MM.1S (cell line): ENCODE data around the gene IGFBP2.
"Not testable (repeated sequence)": the region's sequence is repeated elsewhere in the genome, so short reads cannot be mapped to it uniquely, and the experiment has no call there.

Experiments
- DNase-seq: peaks from one replicate; pipeline ENCODE4 v3.0.0-alpha.2; 2015
- H2AFZ ChIP-seq: fragments of 300-600 bp; sonication (generic); 2 replicates; pipeline ENCODE4 v1.6.0; 2016; ENCODE audit warnings: antibody characterized with exemption, low read length
- H3F3A ChIP-seq: fragments of 300-600 bp; sonication (generic); 2 replicates; pipeline ENCODE4 v1.6.1; 2016; ENCODE audit warnings: mild to moderate bottlenecking, antibody characterized with exemption, low read length, moderate library complexity, mixed read lengths; ENCODE audit not compliant: insufficient read depth
- H3K27ac ChIP-seq: fragments of 300-600 bp; sonication (generic); 2 replicates; pipeline ENCODE4 v1.5.1; 2016; ENCODE audit warnings: mild to moderate bottlenecking, low read length
- H3K27me3 ChIP-seq: fragments of 300-600 bp; sonication (generic); replicated peaks from 2 replicates; pipeline ENCODE4 v1.6.0; 2016; ENCODE audit warnings: low read length; ENCODE audit not compliant: insufficient read depth
- H3K36me3 ChIP-seq: fragments of 300-600 bp; sonication (generic); replicated peaks from 2 replicates; pipeline ENCODE4 v1.6.1; 2016; ENCODE audit warnings: mild to moderate bottlenecking, low read length, mixed read lengths; ENCODE audit not compliant: insufficient read depth
- H3K4me1 ChIP-seq: fragments of 300-600 bp; sonication (generic); 2 replicates; pipeline ENCODE4 v1.6.1; 2016; ENCODE audit warnings: low read length, mixed read lengths
- H3K4me2 ChIP-seq: fragments of 300-600 bp; sonication (generic); 2 replicates; pipeline ENCODE4 v1.6.0; 2016; ENCODE audit warnings: low read depth, low read length
- H3K4me3 ChIP-seq: fragments of 300-600 bp; sonication (generic); 2 replicates; pipeline ENCODE4 v1.5.1; 2016; ENCODE audit warnings: low read length, mixed read lengths
- H3K79me2 ChIP-seq: fragments of 300-600 bp; sonication (generic); 2 replicates; pipeline ENCODE4 v1.6.1; 2016; ENCODE audit warnings: mixed run types, low read length, mixed read lengths
- H3K9ac ChIP-seq: fragments of 300-600 bp; sonication (generic); 2 replicates; pipeline ENCODE4 v1.6.1; 2016; ENCODE audit warnings: low read length, mixed read lengths
- H3K9me2 ChIP-seq: fragments of 300-600 bp; sonication (generic); replicated peaks from 2 replicates; pipeline ENCODE4 v1.6.1; 2016; ENCODE audit warnings: mild to moderate bottlenecking, low read length, mixed read lengths; ENCODE audit not compliant: insufficient read depth
- H3K9me3 ChIP-seq: fragments of 300-600 bp; sonication (generic); replicated peaks from 2 replicates; pipeline ENCODE4 v1.6.1; 2016; ENCODE audit warnings: mild to moderate bottlenecking, low read length, mixed read lengths; ENCODE audit not compliant: insufficient read depth
- H4K20me1 ChIP-seq: fragments of 300-600 bp; sonication (generic); 2 replicates; pipeline ENCODE4 v1.6.1; 2016; ENCODE audit warnings: mild to moderate bottlenecking, low read length, moderate library complexity, mixed read lengths; ENCODE audit not compliant: insufficient read depth
- EZH2 ChIP-seq: fragments of 300-600 bp; sonication (generic); optimal IDR thresholded peaks from 2 replicates; pipeline ENCODE3; 2017; ENCODE audit warnings: low read depth, mild to moderate bottlenecking, antibody characterized with exemption, low read length, mixed read lengths
- EZH2phosphoT487 ChIP-seq: fragments of 300-600 bp; sonication (generic); IDR thresholded peaks from 2 replicates; pipeline ENCODE4 v1.6.1; 2018; ENCODE audit warnings: antibody characterized with exemption, low read length
- TF ChIP-seq, protein P1 (sequence below): fragments of 300-600 bp; sonication (generic); IDR thresholded peaks from 2 replicates; pipeline ENCODE4 v1.5.1; 2016; ENCODE audit warnings: antibody characterized with exemption, low read length, mixed read lengths

Gene IGFBP2

DNA sequence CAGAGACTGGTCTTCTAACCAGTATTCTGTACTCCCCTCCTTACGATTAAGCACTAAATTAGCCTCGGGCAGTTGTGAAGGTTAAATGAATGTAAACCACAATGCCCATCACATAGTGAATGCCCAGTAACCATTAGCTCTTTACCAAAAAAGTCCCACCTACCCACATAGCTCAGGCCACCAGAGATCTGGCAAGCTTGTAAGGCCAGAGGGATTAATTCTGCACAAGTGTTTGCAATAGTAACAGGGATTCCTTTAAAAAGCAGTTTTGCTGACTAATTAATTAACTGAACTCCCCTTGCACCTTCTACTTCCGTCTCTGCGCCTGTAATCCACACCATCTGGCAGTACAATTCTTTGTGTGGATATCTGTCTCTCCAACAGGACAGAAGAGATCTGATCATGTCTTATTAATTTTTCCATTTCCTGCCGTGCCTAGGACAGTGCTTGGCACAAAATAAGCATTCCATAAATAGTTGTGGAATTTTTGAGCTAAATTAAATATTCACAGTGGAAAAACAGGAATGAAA, 36.2 kb upstream of the IGFBP2 start:
- H2AFZ ChIP-seq: no peak overlapping the region
- H3K4me1 ChIP-seq: no peaks in the 10 kb centered on the region
- no peak for DNase-seq
- H3K9ac ChIP-seq: no peak overlapping the region
- H3K9me3 ChIP-seq: no peaks in the 10 kb centered on the region
- H3F3A ChIP-seq: no peaks in the 10 kb centered on the region
- H3K27ac ChIP-seq: no peak overlapping the region
- H3K36me3 ChIP-seq: no peaks in the 10 kb centered on the region
- H3K4me3 ChIP-seq: no peak overlapping the region
- H3K9me2 ChIP-seq: no peaks in the 10 kb centered on the region
- TF ChIP-seq EZH2: no peak
- TF ChIP-seq, protein P1, sequence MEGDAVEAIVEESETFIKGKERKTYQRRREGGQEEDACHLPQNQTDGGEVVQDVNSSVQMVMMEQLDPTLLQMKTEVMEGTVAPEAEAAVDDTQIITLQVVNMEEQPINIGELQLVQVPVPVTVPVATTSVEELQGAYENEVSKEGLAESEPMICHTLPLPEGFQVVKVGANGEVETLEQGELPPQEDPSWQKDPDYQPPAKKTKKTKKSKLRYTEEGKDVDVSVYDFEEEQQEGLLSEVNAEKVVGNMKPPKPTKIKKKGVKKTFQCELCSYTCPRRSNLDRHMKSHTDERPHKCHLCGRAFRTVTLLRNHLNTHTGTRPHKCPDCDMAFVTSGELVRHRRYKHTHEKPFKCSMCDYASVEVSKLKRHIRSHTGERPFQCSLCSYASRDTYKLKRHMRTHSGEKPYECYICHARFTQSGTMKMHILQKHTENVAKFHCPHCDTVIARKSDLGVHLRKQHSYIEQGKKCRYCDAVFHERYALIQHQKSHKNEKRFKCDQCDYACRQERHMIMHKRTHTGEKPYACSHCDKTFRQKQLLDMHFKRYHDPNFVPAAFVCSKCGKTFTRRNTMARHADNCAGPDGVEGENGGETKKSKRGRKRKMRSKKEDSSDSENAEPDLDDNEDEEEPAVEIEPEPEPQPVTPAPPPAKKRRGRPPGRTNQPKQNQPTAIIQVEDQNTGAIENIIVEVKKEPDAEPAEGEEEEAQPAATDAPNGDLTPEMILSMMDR: no peak
- no peak for TF ChIP-seq EZH2phosphoT487
- H3K27me3 ChIP-seq: no peaks in the 10 kb centered on the region
- H4K20me1 ChIP-seq: no peaks in the 10 kb centered on the region
- no peaks in the 10 kb centered on the region for H3K79me2 ChIP-seq
- no peak overlapping the region for H3K4me2 ChIP-seq

DNA sequence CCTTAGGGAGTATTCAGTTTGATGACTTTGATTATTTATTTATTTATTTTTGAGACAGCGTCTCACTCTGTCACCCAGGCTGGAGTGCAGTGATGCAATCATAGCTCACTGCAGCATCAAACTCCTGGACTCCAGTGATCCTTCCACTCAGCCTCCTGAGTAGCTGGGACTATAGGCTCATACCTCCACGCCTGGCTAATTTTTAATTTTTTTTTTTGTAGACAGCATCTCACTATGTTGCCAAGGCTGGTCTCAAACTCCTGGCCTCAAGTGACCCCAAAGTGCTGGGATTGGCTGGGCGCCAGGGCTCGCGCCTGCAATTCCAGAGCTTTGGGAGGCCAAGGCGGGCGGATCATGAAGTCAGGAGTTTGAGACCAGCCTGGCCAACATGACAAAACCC, 35.4 kb upstream of the IGFBP2 start:
- not testable (repeated sequence) for H3K36me3 ChIP-seq, H3K9me3 ChIP-seq, H2AFZ ChIP-seq, H3F3A ChIP-seq, H3K4me2 ChIP-seq, DNase-seq, H3K9ac ChIP-seq, H3K4me3 ChIP-seq, H3K4me1 ChIP-seq, H4K20me1 ChIP-seq, H3K9me2 ChIP-seq, H3K27me3 ChIP-seq, H3K27ac ChIP-seq, H3K79me2 ChIP-seq

DNA sequence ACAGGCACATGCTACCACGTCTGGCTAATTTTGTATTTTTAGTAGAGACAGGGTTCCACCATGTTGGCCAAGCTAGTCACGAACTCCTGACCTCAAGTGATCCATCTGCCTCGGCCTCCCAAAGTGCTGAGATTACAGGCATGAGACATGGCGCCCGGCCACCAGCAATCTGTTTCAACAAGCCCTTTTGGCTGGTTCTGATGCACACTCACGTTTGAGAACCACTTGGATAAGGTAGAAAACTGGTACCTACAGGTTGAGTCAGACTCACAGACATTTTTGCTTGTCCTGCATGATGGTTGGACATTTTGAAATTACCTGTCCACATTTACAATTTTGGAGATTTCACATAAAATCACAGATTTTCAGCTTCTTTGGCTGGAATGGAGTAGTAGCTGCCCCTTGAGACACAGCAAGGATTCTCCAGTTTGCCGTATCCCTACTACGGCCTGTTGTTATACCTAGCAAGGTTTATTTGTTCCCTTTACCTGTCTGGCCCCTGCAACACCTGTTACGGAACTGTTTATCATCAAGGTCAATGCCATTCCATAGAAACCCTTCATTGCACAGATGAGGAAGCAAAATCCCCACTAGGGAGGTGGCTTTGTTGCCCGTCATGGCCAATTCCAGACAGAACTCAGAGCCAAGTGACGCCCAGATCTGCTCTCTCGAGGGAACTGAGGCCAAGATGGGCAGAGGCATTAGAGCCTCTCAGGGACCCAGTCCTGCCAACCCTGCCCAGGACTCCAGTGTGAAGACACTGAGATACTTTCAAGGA, 31.4 kb upstream of the IGFBP2 start:
- Histone ChIP-seq H3K27me3 (no peaks in the 10 kb centered on the region), H2AFZ (no peak overlapping the region), H3K4me1 (no peaks in the 10 kb centered on the region), H3K4me2 (no peak overlapping the region), H3F3A (no peaks in the 10 kb centered on the region), H3K9ac (no peak overlapping the region), H3K4me3 (no peak overlapping the region), H3K79me2 (no peaks in the 10 kb centered on the region), H3K27ac (no peak overlapping the region), H4K20me1 (no peaks in the 10 kb centered on the region), H3K36me3 (no peaks in the 10 kb centered on the region), H3K9me3 (no peaks in the 10 kb centered on the region), H3K9me2 (no peaks in the 10 kb centered on the region)
- TF ChIP-seq EZH2phosphoT487: no peak
- TF ChIP-seq, protein P1: no peak
- TF ChIP-seq EZH2: no peak
- DNase-seq: no peak
